Transverse colon (tissue), 4 donors: Measurements from ENCODE around the gene PLEKHH2.
"Not testable (repeated sequence)": the region's sequence is repeated elsewhere in the genome, so short reads cannot be mapped to it uniquely, and the experiment has no call there.

Experiments used
- CTCF ChIP-seq, 5 experiments: fragments of 200-600 bp in 3 of 5; fragments of 450-650 bp in 2 of 5; sonication (generic) in 3 of 5; IDR thresholded peaks; 1 replicate in 2 of 5; 2 replicates in 3 of 5; pipeline ENCODE4 v1.5.1; 2016 to 2017; ENCODE audit warnings: antibody characterized with exemption in 5 of 5, inconsistent platforms in 3 of 5, mild to moderate bottlenecking in 2 of 5, moderate library complexity in 1 of 5
- POLR2AphosphoS5 ChIP-seq, 3 donors: sonication (generic); formaldehyde crosslinking; IDR thresholded peaks; one replicate each; pipeline ENCODE4 v1.6.1; 2016; ENCODE audit warnings: antibody characterized with exemption in 3 of 3

DNA sequence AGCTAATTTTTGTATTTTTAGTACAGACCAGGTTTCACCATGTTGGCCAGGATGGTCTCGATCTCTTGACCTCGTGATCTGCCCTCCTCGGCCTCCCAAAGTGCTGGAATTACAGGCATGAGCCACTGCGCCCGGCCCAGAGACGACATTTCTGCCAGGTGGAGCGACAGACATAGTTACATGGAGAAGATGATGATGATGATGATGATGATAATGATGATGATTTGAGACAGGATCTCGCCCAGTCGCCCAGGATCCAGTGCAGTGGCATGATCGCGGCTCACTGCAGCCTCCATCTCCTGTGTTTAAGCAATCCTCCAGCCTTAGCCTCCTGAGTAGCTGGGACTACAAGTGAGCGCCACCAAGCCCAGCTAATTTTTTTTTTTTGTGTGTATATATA is 907 bp upstream of the PLEKHH2 start:
- not testable (repeated sequence) for TF ChIP-seq CTCF, POLR2AphosphoS5 (IDR thresholded peaks at IDR 0.05)
